ENCODE results near the gene TRNT1.

TRNT1 gene

GRCh38 chr3:3110749-3111361, 15.9 kb upstream of the TRNT1 start:
- no peak for DNase-seq (ENCODE audit: low spot score)

GRCh38 chr3:3113042-3113709, 13.6 kb upstream of the TRNT1 start:
- no peak for DNase-seq (ENCODE audit: low spot score)

- DNase-seq (ENCODE audit: low spot score): no peak
Measured at GRCh38 chr3:3117651-3118050, 9.1 kb upstream of the TRNT1 start.

GRCh38 chr3:3119393-3119851, 7.3 kb upstream of the TRNT1 start:
- DNase-seq (ENCODE audit: low spot score): no peak

- no peak for DNase-seq (ENCODE audit: low spot score)
Measured at GRCh38 chr3:3125977-3126376, 763 bp upstream of the TRNT1 start.

- DNase-seq (ENCODE audit: low spot score): peak; percentile 39
Measured at GRCh38 chr3:3127432-3128010, 781 bp downstream of the TRNT1 start.

GRCh38 chr3:3129579-3129978, 2.8 kb downstream of the TRNT1 start:
- no peak for DNase-seq (ENCODE audit: low spot score)

GRCh38 chr3:3133500-3133899, 6.8 kb downstream of the TRNT1 start:
- DNase-seq (ENCODE audit: low spot score): no peak

- peak; percentile 40 for DNase-seq (ENCODE audit: low spot score)
Measured at GRCh38 chr3:3134750-3135448, 8.2 kb downstream of the TRNT1 start.

GRCh38 chr3:3137526-3137925, 10.8 kb downstream of the TRNT1 start:
- DNase-seq (ENCODE audit: low spot score): no peak

- DNase-seq (ENCODE audit: low spot score): no peak
Measured at GRCh38 chr3:3141939-3142338, 15.2 kb downstream of the TRNT1 start.

- DNase-seq (ENCODE audit: low spot score): no peak
Measured at GRCh38 chr3:3145831-3146230, 19.1 kb downstream of the TRNT1 start.

GRCh38 chr3:3149560-3149959, 22.8 kb downstream of the TRNT1 start:
- DNase-seq (ENCODE audit: low spot score): no peak

GRCh38 chr3:3151513-3151912, 24.8 kb downstream of the TRNT1 start:
- no peak for DNase-seq (ENCODE audit: low spot score)

GRCh38 chr3:3154879-3155610, 28.3 kb downstream of the TRNT1 start:
- no peak for DNase-seq (ENCODE audit: low spot score)

- no peak for DNase-seq (ENCODE audit: low spot score)
Measured at GRCh38 chr3:3157484-3157883, 30.7 kb downstream of the TRNT1 start.

- no peak for DNase-seq (ENCODE audit: low spot score)
Measured at GRCh38 chr3:3160826-3161225, 34.1 kb downstream of the TRNT1 start.

- DNase-seq (ENCODE audit: low spot score): peak; percentile 39
Measured at GRCh38 chr3:3165241-3165640, 38.5 kb downstream of the TRNT1 start.

- no peak for DNase-seq (ENCODE audit: low spot score)
Measured at GRCh38 chr3:3165650-3166049, 38.9 kb downstream of the TRNT1 start.

- DNase-seq (ENCODE audit: low spot score): peak; percentile 64
Measured at GRCh38 chr3:3170998-3171397, 44.3 kb downstream of the TRNT1 start.

GRCh38 chr3:3172627-3173026, 45.9 kb downstream of the TRNT1 start:
- DNase-seq (ENCODE audit: low spot score): no peak

GRCh38 chr3:3177861-3178497, 51.2 kb downstream of the TRNT1 start:
- peak; percentile 26 for DNase-seq (ENCODE audit: low spot score)

All from CD4-positive, alpha-beta T cell treated with Interleukin-2 at 100 ng/mL for 4 hours (primary cell).